PC-9 (cell line): ENCODE data around the gene NMNAT2. TPM values are rescaled to one million over a fixed set of nuclear protein-coding genes. Genes with fewer than 3 reads are reported as not detected.

Source experiments
- BruUV-seq: library from RNA; stranded (reverse); fragments of 400-500 nt; replicated peaks from 2 replicates; lab custom pipeline; 2021; lab: Mats Ljungman, UMichigan
- CTCF ChIA-PET: fragments of 300-600 bp; sonication (Branson Sonifier 250); formaldehyde crosslinking; loops from one replicate; lab custom pipeline; 2022; ENCODE audit warnings: antibody characterized with exemption; lab: Charles Lee
- POLR2A ChIA-PET: fragments of 300-600 bp; sonication (Branson Sonifier 250); formaldehyde crosslinking; loops from one replicate; lab custom pipeline; 2022; ENCODE audit warnings: antibody characterized with exemption; ENCODE audit not compliant: unreplicated experiment; lab: Charles Lee
- DNase-seq, 2 experiments: peaks; one replicate each; pipeline versions ENCODE4 v3.0.0 to v3.0.0-alpha.2; 2015 to 2022; ENCODE audit warnings: mixed read lengths in 1 of 2
- H2AFZ ChIP-seq: fragments of 200-600 bp; sonication (generic); 2 replicates; pipeline ENCODE4 v1.8.1; 2017; ENCODE audit warnings: antibody characterized with exemption
- H3F3A ChIP-seq: fragments of 200-600 bp; sonication (generic); 2 replicates; pipeline ENCODE4 v1.8.1; 2017; ENCODE audit warnings: antibody characterized with exemption, mild to moderate bottlenecking, low read depth; ENCODE audit not compliant: insufficient read depth
- H3K27ac ChIP-seq: fragments of 200-600 bp; sonication (generic); 2 replicates; pipeline ENCODE4 v1.6.1; 2016; ENCODE audit warnings: mixed run types
- H3K27me3 ChIP-seq: fragments of 200-600 bp; sonication (generic); 2 replicates; pipeline ENCODE4 v1.6.1; 2016; ENCODE audit warnings: low read depth, mixed run types; ENCODE audit not compliant: insufficient read depth
- H3K36me3 ChIP-seq: fragments of 200-600 bp; sonication (generic); 2 replicates; pipeline ENCODE4 v1.6.1; 2016; ENCODE audit warnings: low read depth, mixed run types
- H3K4me1 ChIP-seq: fragments of 200-600 bp; sonication (generic); replicated peaks from 2 replicates; pipeline ENCODE4 v1.6.1; 2016; ENCODE audit warnings: mixed run types; ENCODE audit not compliant: insufficient read depth
- H3K4me2 ChIP-seq: fragments of 200-600 bp; sonication (generic); 2 replicates; pipeline ENCODE4 v1.6.1; 2017; ENCODE audit warnings: mixed run types
- H3K4me3 ChIP-seq: fragments of 200-600 bp; sonication (generic); 2 replicates; pipeline ENCODE4 v1.6.1; 2016; ENCODE audit warnings: mixed run types
- H3K79me2 ChIP-seq: fragments of 200-600 bp; sonication (generic); 2 replicates; pipeline ENCODE4 v1.6.1; 2017; ENCODE audit warnings: low read depth, mixed run types
- H3K9me2 ChIP-seq: fragments of 200-600 bp; sonication (generic); 2 replicates; pipeline ENCODE4 v1.8.1; 2017; ENCODE audit warnings: mild to moderate bottlenecking; ENCODE audit not compliant: insufficient read depth
- H3K9me3 ChIP-seq: fragments of 200-600 bp; sonication (generic); 2 replicates; pipeline ENCODE4 v1.8.1; 2016; ENCODE audit warnings: low read depth; ENCODE audit not compliant: insufficient read depth
- H4K20me1 ChIP-seq: fragments of 200-600 bp; sonication (generic); 2 replicates; pipeline ENCODE4 v1.8.1; 2017; ENCODE audit not compliant: insufficient read depth
- CTCF ChIP-seq: fragments of 200-600 bp; sonication (generic); conservative IDR thresholded peaks from 2 replicates; pipeline ENCODE4 v1.6.1; 2017; ENCODE audit warnings: mixed run types, antibody characterized with exemption, mild to moderate bottlenecking, moderate library complexity
- EZH2 ChIP-seq: fragments of 200-600 bp; sonication (generic); IDR thresholded peaks from 2 replicates; pipeline ENCODE4 v1.8.0; 2017; ENCODE audit warnings: antibody characterized with exemption, low read depth
- intact Hi-C: fragments of 100-400 bp; cut with micrococcal nuclease; formaldehyde crosslinking; loops from one replicate; pipeline ENCODE4 v1.10.0; 2022; ENCODE audit not compliant: unreplicated experiment
- total RNA-seq: library from RNA; stranded (reverse); gene quantifications from 2 replicates; pipeline ENCODE4 v1.2.3, GENCODE V29; 2021

NMNAT2 gene
- total RNA-seq, 1 experiment from 2014 or later, result 29.2 TPM

- Histone ChIP-seq H4K20me1 (no peaks in the 10 kb centered on the region), H2AFZ (no peak overlapping the region), H3K4me1 (peaks cover 75% of the 10 kb centered on the region), H3K9me2 (no peaks in the 10 kb centered on the region), H3K4me2 (peak overlapping the region; percentile 57), H3K4me3 (no peak overlapping the region), H3F3A (peaks cover 44% of the 10 kb centered on the region), H3K27me3 (no peaks in the 10 kb centered on the region), H3K79me2 (0 out of 2 replicates have a peak, but pooled peaks cover 3% of the 10 kb centered on the region), H3K9me3 (no peaks in the 10 kb centered on the region), H3K27ac (peak overlapping the region; percentile 96), H3K36me3 (no peaks in the 10 kb centered on the region)
- no peak for TF ChIP-seq CTCF
- no peak for TF ChIP-seq EZH2
- ChIA-PET CTCF (interaction anchor here (0.5 to 2.3 kb wide), 5 partner anchors 18 to 309 kb away, joined by 3 to 9 read pairs (median 4); no protein-coding TSS in a partner anchor), POLR2A (interaction anchor here (0.6 to 1.8 kb wide), 2 partner anchors 43 to 329 kb away, joined by 6 to 12 read pairs; no protein-coding TSS in a partner anchor)
- intact Hi-C loops, result loop anchor here (10.0 kb wide), 1 partner anchor 1193 kb away; no protein-coding TSS in a partner anchor
- no TSS peak for BruUV-seq
- no peak for DNase-seq
These were observed 140.1 kb downstream of the NMNAT2 start for GRCh38 chr1:183277821-183278738.

- peak in 1 of 2 experiments; percentile 44 for DNase-seq
- Histone ChIP-seq H3K4me1 (peaks cover 83% of the 10 kb centered on the region), H3K4me3 (no peak overlapping the region), H3K9me3 (no peaks in the 10 kb centered on the region), H3F3A (peaks cover 59% of the 10 kb centered on the region), H3K4me2 (no peak overlapping the region), H3K36me3 (no peaks in the 10 kb centered on the region), H3K27ac (peak overlapping the region; percentile 34), H4K20me1 (no peaks in the 10 kb centered on the region), H3K27me3 (no peaks in the 10 kb centered on the region), H3K79me2 (0 out of 2 replicates have a peak, but pooled peaks cover 3% of the 10 kb centered on the region), H3K9me2 (no peaks in the 10 kb centered on the region), H2AFZ (no peak overlapping the region)
- intact Hi-C loops, result loop anchor here (10.0 kb wide), 1 partner anchor 1192 kb away; no protein-coding TSS in a partner anchor
- ChIA-PET CTCF (interaction anchor here (1.1 kb wide), 1 partner anchor 42 kb away, joined by 3 read pairs; no protein-coding TSS in a partner anchor), POLR2A (interaction anchor here (0.7 kb wide), 1 partner anchor 359 kb away, joined by 3 read pairs; the partner anchor contains the start of gene ARPC5)
- BruUV-seq, result no TSS peak
- no peak for TF ChIP-seq EZH2
These were observed 141.6 kb downstream of the NMNAT2 start for GRCh38 chr1:183276386-183277080.

- H3K9me3 ChIP-seq, result no peaks in the 10 kb centered on the region
- no peak overlapping the region for H3K4me2 ChIP-seq
- H4K20me1 ChIP-seq, result no peaks in the 10 kb centered on the region
- H3K79me2 ChIP-seq, result no peaks in the 10 kb centered on the region
- H3K4me3 ChIP-seq, result no peak overlapping the region
- H3K9me2 ChIP-seq, result no peaks in the 10 kb centered on the region
- H3F3A ChIP-seq, result peaks cover 59% of the 10 kb centered on the region
- no TSS peak for BruUV-seq
- no peak overlapping the region for H2AFZ ChIP-seq
- CTCF ChIA-PET, result no interaction called here
- POLR2A ChIA-PET, result interaction anchor here (0.7 kb wide), 1 partner anchor 194 kb away, joined by 3 read pairs; no protein-coding TSS in a partner anchor
- peaks cover 76% of the 10 kb centered on the region for H3K4me1 ChIP-seq
- no peaks in the 10 kb centered on the region for H3K27me3 ChIP-seq
- no peak for DNase-seq
- TF ChIP-seq EZH2 (no peak), CTCF (no peak)
- intact Hi-C loops, result loop anchor here (10.0 kb wide), 1 partner anchor 1191 kb away; no protein-coding TSS in a partner anchor
- H3K27ac ChIP-seq, result no peak overlapping the region
- H3K36me3 ChIP-seq, result no peaks in the 10 kb centered on the region
These were observed 142.9 kb downstream of the NMNAT2 start for GRCh38 chr1:183275322-183275721.
